Measurements from ENCODE around the gene TMEM184A. TPM values are rescaled to one million over a fixed set of nuclear protein-coding genes. Genes with fewer than 3 reads are reported as not detected.

TMEM184A gene
- total and polyA plus RNA-seq, 2 of the 13 experiments (the other 11 are each of a cell fraction or from before 2014, with no cell fraction given) = 9.5 to 20.4 TPM

GRCh38 chr7:1532456-1533254, 23.4 kb downstream of the TMEM184A start (continued):
- TF ChIP-seq, protein P1, sequence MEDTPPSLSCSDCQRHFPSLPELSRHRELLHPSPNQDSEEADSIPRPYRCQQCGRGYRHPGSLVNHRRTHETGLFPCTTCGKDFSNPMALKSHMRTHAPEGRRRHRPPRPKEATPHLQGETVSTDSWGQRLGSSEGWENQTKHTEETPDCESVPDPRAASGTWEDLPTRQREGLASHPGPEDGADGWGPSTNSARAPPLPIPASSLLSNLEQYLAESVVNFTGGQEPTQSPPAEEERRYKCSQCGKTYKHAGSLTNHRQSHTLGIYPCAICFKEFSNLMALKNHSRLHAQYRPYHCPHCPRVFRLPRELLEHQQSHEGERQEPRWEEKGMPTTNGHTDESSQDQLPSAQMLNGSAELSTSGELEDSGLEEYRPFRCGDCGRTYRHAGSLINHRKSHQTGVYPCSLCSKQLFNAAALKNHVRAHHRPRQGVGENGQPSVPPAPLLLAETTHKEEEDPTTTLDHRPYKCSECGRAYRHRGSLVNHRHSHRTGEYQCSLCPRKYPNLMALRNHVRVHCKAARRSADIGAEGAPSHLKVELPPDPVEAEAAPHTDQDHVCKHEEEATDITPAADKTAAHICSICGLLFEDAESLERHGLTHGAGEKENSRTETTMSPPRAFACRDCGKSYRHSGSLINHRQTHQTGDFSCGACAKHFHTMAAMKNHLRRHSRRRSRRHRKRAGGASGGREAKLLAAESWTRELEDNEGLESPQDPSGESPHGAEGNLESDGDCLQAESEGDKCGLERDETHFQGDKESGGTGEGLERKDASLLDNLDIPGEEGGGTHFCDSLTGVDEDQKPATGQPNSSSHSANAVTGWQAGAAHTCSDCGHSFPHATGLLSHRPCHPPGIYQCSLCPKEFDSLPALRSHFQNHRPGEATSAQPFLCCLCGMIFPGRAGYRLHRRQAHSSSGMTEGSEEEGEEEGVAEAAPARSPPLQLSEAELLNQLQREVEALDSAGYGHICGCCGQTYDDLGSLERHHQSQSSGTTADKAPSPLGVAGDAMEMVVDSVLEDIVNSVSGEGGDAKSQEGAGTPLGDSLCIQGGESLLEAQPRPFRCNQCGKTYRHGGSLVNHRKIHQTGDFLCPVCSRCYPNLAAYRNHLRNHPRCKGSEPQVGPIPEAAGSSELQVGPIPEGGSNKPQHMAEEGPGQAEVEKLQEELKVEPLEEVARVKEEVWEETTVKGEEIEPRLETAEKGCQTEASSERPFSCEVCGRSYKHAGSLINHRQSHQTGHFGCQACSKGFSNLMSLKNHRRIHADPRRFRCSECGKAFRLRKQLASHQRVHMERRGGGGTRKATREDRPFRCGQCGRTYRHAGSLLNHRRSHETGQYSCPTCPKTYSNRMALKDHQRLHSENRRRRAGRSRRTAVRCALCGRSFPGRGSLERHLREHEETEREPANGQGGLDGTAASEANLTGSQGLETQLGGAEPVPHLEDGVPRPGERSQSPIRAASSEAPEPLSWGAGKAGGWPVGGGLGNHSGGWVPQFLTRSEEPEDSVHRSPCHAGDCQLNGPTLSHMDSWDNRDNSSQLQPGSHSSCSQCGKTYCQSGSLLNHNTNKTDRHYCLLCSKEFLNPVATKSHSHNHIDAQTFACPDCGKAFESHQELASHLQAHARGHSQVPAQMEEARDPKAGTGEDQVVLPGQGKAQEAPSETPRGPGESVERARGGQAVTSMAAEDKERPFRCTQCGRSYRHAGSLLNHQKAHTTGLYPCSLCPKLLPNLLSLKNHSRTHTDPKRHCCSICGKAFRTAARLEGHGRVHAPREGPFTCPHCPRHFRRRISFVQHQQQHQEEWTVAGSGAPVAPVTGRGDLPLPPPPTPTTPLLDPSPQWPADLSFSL (CRISPR knock-in tag; IDR thresholded peaks at IDR 0.05) = no peak
- TF ChIP-seq REPIN1 (CRISPR knock-in tag; IDR thresholded peaks at IDR 0.05; ENCODE audit: borderline replicate concordance, low read depth) (no peak; the same call in 1 of the 2 replicates), PLRG1 (conservative IDR thresholded peaks at IDR 0.05) (no peak), DNMT1 (CRISPR knock-in tag; IDR thresholded peaks at IDR 0.05) (no peak), SMARCE1 (IDR thresholded peaks at IDR 0.05; ENCODE audit: borderline replicate concordance) (no peak), NFIC (IDR thresholded peaks at IDR 0.05; ENCODE audit: low read length) (0 out of 2 replicates have a peak, but pooled peaks have one; percentile 45), ZNF382 (CRISPR knock-in tag; IDR thresholded peaks at IDR 0.05; ENCODE audit: borderline replicate concordance) (no peak), ZNF773 (CRISPR knock-in tag; IDR thresholded peaks at IDR 0.05; ENCODE audit: borderline replicate concordance) (no peak), SNRNP70 (IDR thresholded peaks at IDR 0.05; ENCODE audit: low read depth, low read length) (no peak), ZFP1 (CRISPR knock-in tag; IDR thresholded peaks at IDR 0.05) (peak; percentile 46; the same call in 1 of the 2 replicates), YEATS4 (CRISPR knock-in tag; IDR thresholded peaks at IDR 0.05; ENCODE audit: borderline replicate concordance) (no peak), STAT5B (CRISPR knock-in tag; IDR thresholded peaks at IDR 0.05) (no peak), RNF2 (conservative IDR thresholded peaks at IDR 0.05; ENCODE audit: low read depth) (no peak), ZNF713 (CRISPR knock-in tag; IDR thresholded peaks at IDR 0.05) (no peak), NFRKB (IDR thresholded peaks at IDR 0.05) (no peak), ZNF879 (CRISPR knock-in tag; IDR thresholded peaks at IDR 0.05) (no peak)
- TF ChIP-seq, protein P2, sequence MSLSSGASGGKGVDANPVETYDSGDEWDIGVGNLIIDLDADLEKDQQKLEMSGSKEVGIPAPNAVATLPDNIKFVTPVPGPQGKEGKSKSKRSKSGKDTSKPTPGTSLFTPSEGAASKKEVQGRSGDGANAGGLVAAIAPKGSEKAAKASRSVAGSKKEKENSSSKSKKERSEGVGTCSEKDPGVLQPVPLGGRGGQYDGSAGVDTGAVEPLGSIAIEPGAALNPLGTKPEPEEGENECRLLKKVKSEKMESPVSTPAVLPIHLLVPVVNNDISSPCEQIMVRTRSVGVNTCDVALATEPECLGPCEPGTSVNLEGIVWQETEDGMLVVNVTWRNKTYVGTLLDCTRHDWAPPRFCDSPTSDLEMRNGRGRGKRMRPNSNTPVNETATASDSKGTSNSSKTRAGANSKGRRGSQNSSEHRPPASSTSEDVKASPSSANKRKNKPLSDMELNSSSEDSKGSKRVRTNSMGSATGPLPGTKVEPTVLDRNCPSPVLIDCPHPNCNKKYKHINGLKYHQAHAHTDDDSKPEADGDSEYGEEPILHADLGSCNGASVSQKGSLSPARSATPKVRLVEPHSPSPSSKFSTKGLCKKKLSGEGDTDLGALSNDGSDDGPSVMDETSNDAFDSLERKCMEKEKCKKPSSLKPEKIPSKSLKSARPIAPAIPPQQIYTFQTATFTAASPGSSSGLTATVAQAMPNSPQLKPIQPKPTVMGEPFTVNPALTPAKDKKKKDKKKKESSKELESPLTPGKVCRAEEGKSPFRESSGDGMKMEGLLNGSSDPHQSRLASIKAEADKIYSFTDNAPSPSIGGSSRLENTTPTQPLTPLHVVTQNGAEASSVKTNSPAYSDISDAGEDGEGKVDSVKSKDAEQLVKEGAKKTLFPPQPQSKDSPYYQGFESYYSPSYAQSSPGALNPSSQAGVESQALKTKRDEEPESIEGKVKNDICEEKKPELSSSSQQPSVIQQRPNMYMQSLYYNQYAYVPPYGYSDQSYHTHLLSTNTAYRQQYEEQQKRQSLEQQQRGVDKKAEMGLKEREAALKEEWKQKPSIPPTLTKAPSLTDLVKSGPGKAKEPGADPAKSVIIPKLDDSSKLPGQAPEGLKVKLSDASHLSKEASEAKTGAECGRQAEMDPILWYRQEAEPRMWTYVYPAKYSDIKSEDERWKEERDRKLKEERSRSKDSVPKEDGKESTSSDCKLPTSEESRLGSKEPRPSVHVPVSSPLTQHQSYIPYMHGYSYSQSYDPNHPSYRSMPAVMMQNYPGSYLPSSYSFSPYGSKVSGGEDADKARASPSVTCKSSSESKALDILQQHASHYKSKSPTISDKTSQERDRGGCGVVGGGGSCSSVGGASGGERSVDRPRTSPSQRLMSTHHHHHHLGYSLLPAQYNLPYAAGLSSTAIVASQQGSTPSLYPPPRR (CRISPR knock-in tag; IDR thresholded peaks at IDR 0.05; ENCODE audit: borderline replicate concordance) = 0 out of 2 replicates have a peak, but pooled peaks have one; percentile 68
- TF ChIP-seq, protein P3, sequence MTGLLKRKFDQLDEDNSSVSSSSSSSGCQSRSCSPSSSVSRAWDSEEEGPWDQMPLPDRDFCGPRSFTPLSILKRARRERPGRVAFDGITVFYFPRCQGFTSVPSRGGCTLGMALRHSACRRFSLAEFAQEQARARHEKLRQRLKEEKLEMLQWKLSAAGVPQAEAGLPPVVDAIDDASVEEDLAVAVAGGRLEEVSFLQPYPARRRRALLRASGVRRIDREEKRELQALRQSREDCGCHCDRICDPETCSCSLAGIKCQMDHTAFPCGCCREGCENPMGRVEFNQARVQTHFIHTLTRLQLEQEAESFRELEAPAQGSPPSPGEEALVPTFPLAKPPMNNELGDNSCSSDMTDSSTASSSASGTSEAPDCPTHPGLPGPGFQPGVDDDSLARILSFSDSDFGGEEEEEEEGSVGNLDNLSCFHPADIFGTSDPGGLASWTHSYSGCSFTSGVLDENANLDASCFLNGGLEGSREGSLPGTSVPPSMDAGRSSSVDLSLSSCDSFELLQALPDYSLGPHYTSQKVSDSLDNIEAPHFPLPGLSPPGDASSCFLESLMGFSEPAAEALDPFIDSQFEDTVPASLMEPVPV (CRISPR knock-in tag; IDR thresholded peaks at IDR 0.05) = no peak

Measured in HepG2 (cell line).